ENCODE results near the gene GUCY2D.

DNA sequence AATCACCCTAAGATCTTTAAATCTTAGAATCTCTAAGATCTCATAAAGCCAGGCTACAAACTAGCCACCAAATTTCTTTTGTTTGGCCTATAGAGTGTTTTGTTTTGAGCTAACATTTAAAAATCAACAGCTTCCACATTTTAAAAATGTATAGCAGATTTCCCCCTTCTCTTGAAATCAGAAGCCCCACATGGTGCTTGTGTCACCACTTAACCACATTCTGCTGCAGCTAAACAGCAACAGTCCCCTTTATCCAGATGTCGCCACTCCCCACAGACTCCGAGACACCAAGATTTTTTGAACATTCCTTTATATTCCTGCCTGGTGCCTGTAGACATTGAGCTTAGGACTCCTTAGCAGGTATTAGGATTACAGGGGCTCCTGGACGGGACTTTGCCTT lies 16.0 kb downstream of the GUCY2D start:
- TF ChIP-seq, protein P1, sequence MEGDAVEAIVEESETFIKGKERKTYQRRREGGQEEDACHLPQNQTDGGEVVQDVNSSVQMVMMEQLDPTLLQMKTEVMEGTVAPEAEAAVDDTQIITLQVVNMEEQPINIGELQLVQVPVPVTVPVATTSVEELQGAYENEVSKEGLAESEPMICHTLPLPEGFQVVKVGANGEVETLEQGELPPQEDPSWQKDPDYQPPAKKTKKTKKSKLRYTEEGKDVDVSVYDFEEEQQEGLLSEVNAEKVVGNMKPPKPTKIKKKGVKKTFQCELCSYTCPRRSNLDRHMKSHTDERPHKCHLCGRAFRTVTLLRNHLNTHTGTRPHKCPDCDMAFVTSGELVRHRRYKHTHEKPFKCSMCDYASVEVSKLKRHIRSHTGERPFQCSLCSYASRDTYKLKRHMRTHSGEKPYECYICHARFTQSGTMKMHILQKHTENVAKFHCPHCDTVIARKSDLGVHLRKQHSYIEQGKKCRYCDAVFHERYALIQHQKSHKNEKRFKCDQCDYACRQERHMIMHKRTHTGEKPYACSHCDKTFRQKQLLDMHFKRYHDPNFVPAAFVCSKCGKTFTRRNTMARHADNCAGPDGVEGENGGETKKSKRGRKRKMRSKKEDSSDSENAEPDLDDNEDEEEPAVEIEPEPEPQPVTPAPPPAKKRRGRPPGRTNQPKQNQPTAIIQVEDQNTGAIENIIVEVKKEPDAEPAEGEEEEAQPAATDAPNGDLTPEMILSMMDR (conservative IDR thresholded peaks at IDR 0.05; ENCODE audit: low read depth, low read length): no peak
- no peak for TF ChIP-seq EZH2 (IDR thresholded peaks at IDR 0.05; ENCODE audit: borderline replicate concordance, low read depth, low read length, poor library complexity, severe bottlenecking)

Data from A673 (cell line).